Mesenchymal stem cell (in vitro differentiated cells and primary cell): ENCODE data around the gene MYH9.

Experiments used
- DNase-seq: peaks from one replicate; pipeline ENCODE4 v3.0.0-alpha.2; 2013
- H2AFZ ChIP-seq: one replicate; pipeline ENCODE4 v1.6.1; 2013; ENCODE audit warnings: low read depth, mild to moderate bottlenecking, control low read depth, inconsistent platforms, low read length, moderate library complexity
- H2AK5ac ChIP-seq: 2 replicates; pipeline ENCODE4 v1.6.1; 2013; ENCODE audit warnings: low read length, moderate library complexity, mild to moderate bottlenecking, inconsistent platforms; ENCODE audit not compliant: severe bottlenecking
- H2BK120ac ChIP-seq: one replicate; pipeline ENCODE4 v1.6.1; 2013; ENCODE audit warnings: low read depth, mild to moderate bottlenecking, inconsistent platforms, low read length, moderate library complexity
- H2BK12ac ChIP-seq, 2 experiments: one replicate each; pipeline ENCODE4 v1.6.1; 2013; ENCODE audit warnings: inconsistent platforms in 2 of 2, low read length in 2 of 2, mild to moderate bottlenecking in 2 of 2, moderate library complexity in 2 of 2, control low read depth in 1 of 2
- H2BK15ac ChIP-seq: one replicate; pipeline ENCODE4 v1.6.1; 2013; ENCODE audit warnings: mild to moderate bottlenecking, low read depth, inconsistent platforms; ENCODE audit not compliant: poor library complexity, severe bottlenecking
- H2BK5ac ChIP-seq: 2 replicates; pipeline ENCODE4 v1.6.1; 2013; ENCODE audit warnings: low read depth, mild to moderate bottlenecking, low read length, control low read depth, inconsistent platforms; ENCODE audit not compliant: poor library complexity, severe bottlenecking
- H3K14ac ChIP-seq, 2 experiments: one replicate each; pipeline ENCODE4 v1.6.1; 2013; ENCODE audit warnings: inconsistent platforms in 2 of 2, low read length in 2 of 2, control low read depth in 1 of 2, mild to moderate bottlenecking in 1 of 2, moderate library complexity in 1 of 2
- H3K18ac ChIP-seq, 2 experiments: one replicate each; pipeline ENCODE4 v1.6.1; 2013; ENCODE audit warnings: inconsistent platforms in 2 of 2, low read length in 2 of 2, control low read depth in 1 of 2, low read depth in 1 of 2, mild to moderate bottlenecking in 1 of 2
- H3K23ac ChIP-seq, 2 experiments: one replicate each; pipeline ENCODE4 v1.6.1; 2013; ENCODE audit warnings: inconsistent platforms in 2 of 2, low read length in 2 of 2, mild to moderate bottlenecking in 2 of 2, moderate library complexity in 2 of 2, control low read depth in 1 of 2
- H3K27ac ChIP-seq: 2 replicates; pipeline ENCODE4 v1.5.1; 2013; ENCODE audit warnings: mild to moderate bottlenecking, moderate library complexity, low read length, control low read depth, inconsistent platforms; ENCODE audit not compliant: poor library complexity, severe bottlenecking
- H3K27me3 ChIP-seq, 2 experiments: 2 replicates each; pipeline versions ENCODE4 v1.6.1 to v1.7.0; 2013; ENCODE audit warnings: low read length in 2 of 2, mild to moderate bottlenecking in 2 of 2, moderate library complexity in 2 of 2, control low read depth in 1 of 2, inconsistent platforms in 1 of 2; ENCODE audit not compliant: control insufficient read depth in 1 of 2, insufficient read depth in 1 of 2
- H3K36me3 ChIP-seq, 2 experiments: 2 replicates each; pipeline versions ENCODE4 v1.6.1 to v1.7.0; 2013; ENCODE audit warnings: low read length in 2 of 2, control low read depth in 1 of 2, inconsistent platforms in 1 of 2, low read depth in 1 of 2, mild to moderate bottlenecking in 1 of 2; ENCODE audit not compliant: insufficient read depth in 2 of 2, control insufficient read depth in 1 of 2
- H3K4ac ChIP-seq, 2 experiments: one replicate each; pipeline ENCODE4 v1.6.1; 2013; ENCODE audit warnings: inconsistent platforms in 2 of 2, low read length in 2 of 2, mild to moderate bottlenecking in 2 of 2, moderate library complexity in 2 of 2, control low read depth in 1 of 2, low read depth in 1 of 2
- H3K4me1 ChIP-seq: 2 replicates; pipeline ENCODE4 v1.6.1; 2013; ENCODE audit warnings: low read depth, low read length, control low read depth; ENCODE audit not compliant: control insufficient read depth, insufficient read depth
- H3K4me2 ChIP-seq: 2 replicates; pipeline ENCODE4 v1.6.1; 2013; ENCODE audit warnings: low read length, mild to moderate bottlenecking, inconsistent platforms; ENCODE audit not compliant: poor library complexity, severe bottlenecking
- H3K4me3 ChIP-seq, 2 experiments: 2 replicates each; pipeline versions ENCODE4 v1.5.1 to v1.7.0; 2013; ENCODE audit warnings: low read length in 2 of 2, mild to moderate bottlenecking in 2 of 2, control low read depth in 1 of 2, low read depth in 1 of 2; ENCODE audit not compliant: insufficient read depth in 1 of 2
- H3K79me1 ChIP-seq: replicated peaks from 2 replicates; pipeline ENCODE4 v1.6.1; 2013; ENCODE audit warnings: mild to moderate bottlenecking, control low read depth, low read length, inconsistent platforms; ENCODE audit not compliant: poor library complexity, severe bottlenecking
- H3K9ac ChIP-seq: 2 replicates; pipeline ENCODE4 v1.7.0; 2013; ENCODE audit warnings: mild to moderate bottlenecking, low read length, moderate library complexity
- H3K9me3 ChIP-seq: 2 replicates; pipeline ENCODE4 v1.7.0; 2013; ENCODE audit warnings: mild to moderate bottlenecking, low read length; ENCODE audit not compliant: control insufficient read depth
- H4K8ac ChIP-seq: one replicate; pipeline ENCODE4 v1.6.1; 2013; ENCODE audit warnings: inconsistent platforms, mild to moderate bottlenecking, low read length, moderate library complexity
- H4K91ac ChIP-seq: one replicate; pipeline ENCODE4 v1.6.1; 2013; ENCODE audit warnings: mild to moderate bottlenecking, low read length, inconsistent platforms
- WGBS: methylation state at CpG from one replicate; pipeline ENCODE4 v1.1.7; 2013; ENCODE audit warnings: mixed read lengths; 5-methylcytosine and 5-hydroxymethylcytosine counted together

MYH9 gene

DNA sequence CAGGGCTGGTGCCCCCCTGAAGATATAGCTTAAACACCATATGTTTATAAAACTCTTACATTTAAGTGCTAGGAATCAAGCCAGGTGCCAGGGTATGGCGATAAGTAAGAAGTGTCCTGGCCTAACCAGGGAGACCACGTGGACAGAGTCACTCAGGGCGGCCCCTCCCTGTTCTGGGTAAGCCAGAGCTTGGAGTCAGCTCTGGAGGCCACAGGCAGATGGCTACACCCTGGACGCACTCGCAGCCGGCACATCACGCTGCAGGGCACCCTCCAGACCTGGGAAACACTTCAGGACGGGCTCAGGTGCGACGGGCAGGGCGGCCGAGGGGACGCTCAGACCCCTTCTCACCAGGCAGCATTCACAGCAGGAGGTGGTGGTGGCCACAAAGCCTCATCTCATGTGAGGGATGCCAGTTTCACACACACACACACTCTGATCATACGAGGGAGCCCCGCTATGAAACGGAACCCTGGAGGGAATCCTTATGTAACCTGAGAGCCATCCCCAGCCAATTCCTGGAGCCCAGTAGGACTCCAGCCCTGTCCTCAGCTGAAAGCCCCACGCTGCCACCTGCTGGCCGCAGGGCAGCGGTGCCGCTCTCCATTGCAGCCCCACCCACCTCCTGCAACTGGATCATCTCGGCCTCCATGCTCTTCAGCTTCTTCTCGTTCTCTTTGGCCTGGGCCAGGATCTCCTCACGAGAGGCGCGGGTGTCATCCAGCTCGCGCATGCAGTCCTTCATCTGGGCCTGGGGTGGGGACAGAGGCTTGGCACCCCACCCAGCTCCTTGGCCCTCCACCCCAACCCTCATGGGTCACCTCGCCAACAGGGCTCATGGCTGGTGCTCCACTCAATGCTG lies 101.4 kb downstream of the MYH9 start:
- Histone ChIP-seq H3K4ac (no peak overlapping the region), H3K4me1 (peaks cover 20% of the 10 kb centered on the region), H3K4me3 (no peak overlapping the region), H2AK5ac (no peak overlapping the region), H4K8ac (no peak overlapping the region), H3K23ac (no peak overlapping the region), H3K4me2 (no peak overlapping the region), H2BK5ac (no peak overlapping the region), H2BK15ac (no peak overlapping the region), H3K9ac (peak overlapping the region; percentile 62), H3K27ac (peak overlapping the region; percentile 55), H3K79me1 (peaks cover 19% of the 10 kb centered on the region), H3K18ac (peak overlapping the region; percentile 35 to 43), H2BK12ac (peak overlapping the region in 1 of 2 experiments; percentile 57), H2AFZ (no peak overlapping the region), H3K36me3 (peaks cover 80 to 82% of the 10 kb centered on the region in 2 experiments), H3K9me3 (no peaks in the 10 kb centered on the region), H4K91ac (no peak overlapping the region), H3K27me3 (no peaks in the 10 kb centered on the region), H3K14ac (no peak overlapping the region), H2BK120ac (no peak overlapping the region)
- 76% methylated on average over 28 of the region's 28 CpGs for WGBS
- DNase-seq: peak; percentile 79

- Histone ChIP-seq H3K36me3 (peaks cover 86 to 87% of the 10 kb centered on the region in 2 experiments), H3K9me3 (no peaks in the 10 kb centered on the region), H3K4me2 (no peak overlapping the region), H3K79me1 (peaks cover 19% of the 10 kb centered on the region), H3K27ac (peak overlapping the region; percentile 46), H3K18ac (no peak overlapping the region), H4K91ac (no peak overlapping the region), H3K4me1 (peaks cover 22% of the 10 kb centered on the region), H3K9ac (peak overlapping the region; percentile 62), H2BK12ac (no peak overlapping the region), H2BK120ac (no peak overlapping the region), H4K8ac (no peak overlapping the region), H3K23ac (no peak overlapping the region), H3K27me3 (no peaks in the 10 kb centered on the region), H2AK5ac (no peak overlapping the region), H3K14ac (no peak overlapping the region), H2BK5ac (no peak overlapping the region), H3K4me3 (no peak overlapping the region), H3K4ac (no peak overlapping the region), H2BK15ac (no peak overlapping the region), H2AFZ (no peak overlapping the region)
- no peak for DNase-seq
- 96% methylated on average over 21 of the region's 21 CpGs for WGBS
Measured at GRCh38 chr22:36285545-36285944, 102.2 kb downstream of the MYH9 start.

- DNase-seq: no peak
- H3K27me3 ChIP-seq: no peaks in the 10 kb centered on the region
- WGBS: 90% methylated on average over 12 of the region's 12 CpGs
Measured at GRCh38 chr22:36285017-36285416, 102.8 kb downstream of the MYH9 start.

DNA sequence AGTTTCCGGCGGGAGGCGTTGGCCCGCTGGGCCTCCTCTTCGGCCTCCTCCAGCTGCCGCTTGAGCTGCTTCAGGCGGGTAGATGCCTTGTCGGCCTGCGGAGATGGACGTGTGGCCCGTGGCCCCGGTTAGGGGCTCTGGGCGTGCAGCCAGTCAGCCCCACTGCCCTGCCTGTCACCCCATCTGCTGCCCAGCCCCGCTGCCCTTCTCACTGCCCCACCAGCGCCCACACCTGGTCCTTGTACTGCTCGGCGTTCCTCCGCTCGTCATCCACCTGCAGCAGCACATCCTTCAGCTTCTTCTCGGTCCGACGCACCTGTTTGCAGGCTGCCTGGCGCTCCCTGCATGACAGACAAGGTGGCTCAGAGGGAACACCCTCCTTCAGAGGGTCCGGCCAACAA lies 103.6 kb downstream of the MYH9 start:
- H3K18ac ChIP-seq: no peak overlapping the region
- no peak overlapping the region for H3K4me2 ChIP-seq
- H2BK12ac ChIP-seq: no peak overlapping the region
- no peak overlapping the region for H2BK120ac ChIP-seq
- H3K79me1 ChIP-seq: peaks cover 15% of the 10 kb centered on the region
- no peak overlapping the region for H3K4me3 ChIP-seq
- H3K4me1 ChIP-seq: peaks cover 20% of the 10 kb centered on the region
- no peaks in the 10 kb centered on the region for H3K27me3 ChIP-seq
- H2BK5ac ChIP-seq: no peak overlapping the region
- H2AFZ ChIP-seq: no peak overlapping the region
- H3K23ac ChIP-seq: no peak overlapping the region
- no peak overlapping the region for H3K27ac ChIP-seq
- WGBS: 95% methylated on average over 24 of the region's 24 CpGs
- no peak for DNase-seq
- H3K9ac ChIP-seq: no peak overlapping the region
- no peak overlapping the region for H2BK15ac ChIP-seq
- H3K9me3 ChIP-seq: no peaks in the 10 kb centered on the region
- no peak overlapping the region for H2AK5ac ChIP-seq
- H4K91ac ChIP-seq: no peak overlapping the region
- H3K36me3 ChIP-seq: peaks cover 84 to 85% of the 10 kb centered on the region in 2 experiments
- no peak overlapping the region for H4K8ac ChIP-seq
- no peak overlapping the region for H3K4ac ChIP-seq
- no peak overlapping the region for H3K14ac ChIP-seq

More at GRCh38 chr22:36285017-36285416, 102.8 kb downstream of the MYH9 start:
- Histone ChIP-seq H2AK5ac (no peak overlapping the region), H3K79me1 (peaks cover 19% of the 10 kb centered on the region), H2BK12ac (peak overlapping the region in 1 of 2 experiments; percentile 6), H3K4me3 (no peak overlapping the region), H4K91ac (peak overlapping the region; percentile 25), H2BK120ac (no peak overlapping the region), H3K4me1 (peaks cover 22% of the 10 kb centered on the region), H3K18ac (no peak overlapping the region), H3K4ac (no peak overlapping the region), H3K14ac (no peak overlapping the region), H3K27ac (peak overlapping the region; percentile 46), H3K23ac (no peak overlapping the region), H2BK5ac (no peak overlapping the region), H3K9ac (no peak overlapping the region), H2BK15ac (no peak overlapping the region), H4K8ac (peak overlapping the region; percentile 33), H2AFZ (no peak overlapping the region), H3K9me3 (no peaks in the 10 kb centered on the region), H3K36me3 (peaks cover 87 to 89% of the 10 kb centered on the region in 2 experiments), H3K4me2 (no peak overlapping the region)
